GM12878 (cell line): ENCODE data around the gene GNPNAT1. TPM values are rescaled to one million over a fixed set of nuclear protein-coding genes. Genes with fewer than 3 reads are reported as not detected.

Experiments
- polyA plus RNA-seq, 11 experiments: library from polyadenylated mRNA; depleted of rRNA in 4 of 11; unstranded in 6 of 11; stranded (reverse) in 5 of 11; fragments of >200 nt; fragmentation: Nextera tagmentation in 4 of 11; fragmentation: Illumina TruSeq in 1 of 11; extraction: Ambion mirVana in 4 of 11; extraction: Trizol in 1 of 11; gene quantifications; 1 replicate in 1 of 11; 2 replicates in 10 of 11; pipeline versions ENCODE4 v1.2.1 to v1.2.3, GENCODE V29; 2011 to 2016; ENCODE audit warnings: inconsistent platforms in 2 of 11, missing spikeins in 2 of 11, low read depth in 1 of 11
- small RNA-seq: library from RNA; depleted of rRNA; stranded (forward); fragments of <200 nt; gene quantifications from one replicate; pipeline ENCODE3, GENCODE V24; 2014
- total RNA-seq, 4 experiments: library from RNA; depleted of rRNA in 3 of 4; stranded (reverse); fragments of >200 nt in 3 of 4; fragmentation: Illumina TruSeq in 1 of 4; extraction: Trizol in 1 of 4; gene quantifications; 2 replicates each; pipeline versions ENCODE4 v1.2.1 to v1.2.3, GENCODE V29; 2013 to 2021

Gene GNPNAT1
- total and polyA plus RNA-seq, 10 of the 15 experiments (the other 5 are each of a cell fraction or from before 2014, with no cell fraction given), result 18.9 to 52.6 (median 28.2) TPM

Small RNA genes lying within 50 kb of the gene (small RNA-seq; reads per million reads assigned to genes)
- not detected for gene AL139317.2

Other genes starting within 250 kb of the GNPNAT1 start
- gene TXNDC16, start 239.1 kb downstream of the GNPNAT1 start, total RNA-seq (2014; rRNA removed), result 3.9 and 4.4 TPM in 2 replicates
- 6.7 TPM in 2 replicates for gene TXNDC16, start 239.1 kb downstream of the GNPNAT1 start, total RNA-seq (2014; rRNA removed; fragmentation: Illumina TruSeq; extraction: Trizol)
- gene TXNDC16, start 239.1 kb downstream of the GNPNAT1 start, total RNA-seq (2021), result 6.6 and 7.9 TPM in 2 replicates
- gene TXNDC16, start 239.1 kb downstream of the GNPNAT1 start, polyA plus RNA-seq (2011; rRNA removed), result 6.9 and 10.8 TPM in 2 replicates
- 5.5 and 7.9 TPM in 2 replicates for gene TXNDC16, start 239.1 kb downstream of the GNPNAT1 start, polyA plus RNA-seq (2014; fragmentation: Illumina TruSeq; extraction: Trizol)
- gene TXNDC16, start 239.1 kb downstream of the GNPNAT1 start, polyA plus RNA-seq (2014; fragmentation: Nextera tagmentation; extraction: Ambion mirVana), result 1 to 10 TPM; 1.2 to 1.6 TPM
- 3.3 and 3.5 TPM in 2 replicates for gene TXNDC16, start 239.1 kb downstream of the GNPNAT1 start, polyA plus RNA-seq (2014; rRNA removed)
- gene TXNDC16, start 239.1 kb downstream of the GNPNAT1 start, polyA plus RNA-seq (2016; fragmentation: Nextera tagmentation; extraction: Ambion mirVana), result 1 to 10 TPM; 5.5 to 7.1 TPM
- gene GPR137C, start 238.8 kb downstream of the GNPNAT1 start, total RNA-seq (2014; rRNA removed), result 0.11 and 0.33 TPM in 2 replicates
- 0.18 and 0.32 TPM in 2 replicates for gene GPR137C, start 238.8 kb downstream of the GNPNAT1 start, total RNA-seq (2014; rRNA removed; fragmentation: Illumina TruSeq; extraction: Trizol)
- gene GPR137C, start 238.8 kb downstream of the GNPNAT1 start, total RNA-seq (2021), result 0.24 and 0.72 TPM in 2 replicates
- gene GPR137C, start 238.8 kb downstream of the GNPNAT1 start, polyA plus RNA-seq (2011; rRNA removed), result 0.26 and 0.37 TPM in 2 replicates
- 0.28 and 0.84 TPM in 2 replicates for gene GPR137C, start 238.8 kb downstream of the GNPNAT1 start, polyA plus RNA-seq (2014; fragmentation: Illumina TruSeq; extraction: Trizol)
- under 1 TPM; 0.03 to 0.05 TPM for gene GPR137C, start 238.8 kb downstream of the GNPNAT1 start, polyA plus RNA-seq (2014; fragmentation: Nextera tagmentation; extraction: Ambion mirVana)
- gene GPR137C, start 238.8 kb downstream of the GNPNAT1 start, polyA plus RNA-seq (2014; rRNA removed), result 0.16 and 0.29 TPM in 2 replicates
- gene GPR137C, start 238.8 kb downstream of the GNPNAT1 start, polyA plus RNA-seq (2016; fragmentation: Nextera tagmentation; extraction: Ambion mirVana), result under 1 TPM; 0.10 to 0.35 TPM
- gene ERO1A, start 96.0 kb downstream of the GNPNAT1 start, total RNA-seq (2014; rRNA removed), result 52.5 and 60.3 TPM in 2 replicates
- 54.3 and 57.0 TPM in 2 replicates for gene ERO1A, start 96.0 kb downstream of the GNPNAT1 start, total RNA-seq (2014; rRNA removed; fragmentation: Illumina TruSeq; extraction: Trizol)
- 71.3 and 74.3 TPM in 2 replicates for gene ERO1A, start 96.0 kb downstream of the GNPNAT1 start, total RNA-seq (2021)
- 93.1 and 144 TPM in 2 replicates for gene ERO1A, start 96.0 kb downstream of the GNPNAT1 start, polyA plus RNA-seq (2011; rRNA removed)
- 40.0 and 54.2 TPM in 2 replicates for gene ERO1A, start 96.0 kb downstream of the GNPNAT1 start, polyA plus RNA-seq (2014; fragmentation: Illumina TruSeq; extraction: Trizol)
- 10 to 100 TPM; 17.5 to 41.2 TPM for gene ERO1A, start 96.0 kb downstream of the GNPNAT1 start, polyA plus RNA-seq (2014; fragmentation: Nextera tagmentation; extraction: Ambion mirVana)
- 34.8 and 35.6 TPM in 2 replicates for gene ERO1A, start 96.0 kb downstream of the GNPNAT1 start, polyA plus RNA-seq (2014; rRNA removed)
- 10 to 100 TPM; 48.4 to 48.6 TPM for gene ERO1A, start 96.0 kb downstream of the GNPNAT1 start, polyA plus RNA-seq (2016; fragmentation: Nextera tagmentation; extraction: Ambion mirVana)
- gene PSMC6, start 84.4 kb downstream of the GNPNAT1 start, total RNA-seq (2014; rRNA removed), result 85.1 and 113 TPM in 2 replicates
- gene PSMC6, start 84.4 kb downstream of the GNPNAT1 start, total RNA-seq (2014; rRNA removed; fragmentation: Illumina TruSeq; extraction: Trizol), result 163 and 164 TPM in 2 replicates
- 69.3 and 71.4 TPM in 2 replicates for gene PSMC6, start 84.4 kb downstream of the GNPNAT1 start, total RNA-seq (2021)
- gene PSMC6, start 84.4 kb downstream of the GNPNAT1 start, polyA plus RNA-seq (2011; rRNA removed), result 126 and 190 TPM in 2 replicates
- gene PSMC6, start 84.4 kb downstream of the GNPNAT1 start, polyA plus RNA-seq (2014; fragmentation: Illumina TruSeq; extraction: Trizol), result 162 and 244 TPM in 2 replicates
- gene PSMC6, start 84.4 kb downstream of the GNPNAT1 start, polyA plus RNA-seq (2014; fragmentation: Nextera tagmentation; extraction: Ambion mirVana), result 100 to 1,000 TPM; 181 to 192 TPM
- gene PSMC6, start 84.4 kb downstream of the GNPNAT1 start, polyA plus RNA-seq (2014; rRNA removed), result 95.9 and 113 TPM in 2 replicates
- gene PSMC6, start 84.4 kb downstream of the GNPNAT1 start, polyA plus RNA-seq (2016; fragmentation: Nextera tagmentation; extraction: Ambion mirVana), result 100 to 1,000 TPM; 151 to 155 TPM
- 9.4 and 11.0 TPM in 2 replicates for gene STYX, start 61.4 kb downstream of the GNPNAT1 start, total RNA-seq (2014; rRNA removed)
- 13.0 and 13.3 TPM in 2 replicates for gene STYX, start 61.4 kb downstream of the GNPNAT1 start, total RNA-seq (2014; rRNA removed; fragmentation: Illumina TruSeq; extraction: Trizol)
- gene STYX, start 61.4 kb downstream of the GNPNAT1 start, total RNA-seq (2021), result 8.7 and 9.5 TPM in 2 replicates
- 9.0 and 15.3 TPM in 2 replicates for gene STYX, start 61.4 kb downstream of the GNPNAT1 start, polyA plus RNA-seq (2011; rRNA removed)
- gene STYX, start 61.4 kb downstream of the GNPNAT1 start, polyA plus RNA-seq (2014; fragmentation: Illumina TruSeq; extraction: Trizol), result 9.0 and 11.3 TPM in 2 replicates
- 10 to 100 TPM in 1 of 2 experiments, 1 to 10 TPM in 1; 5.0 to 10.1 TPM for gene STYX, start 61.4 kb downstream of the GNPNAT1 start, polyA plus RNA-seq (2014; fragmentation: Nextera tagmentation; extraction: Ambion mirVana)
- gene STYX, start 61.4 kb downstream of the GNPNAT1 start, polyA plus RNA-seq (2014; rRNA removed), result 6.7 and 8.6 TPM in 2 replicates
- gene STYX, start 61.4 kb downstream of the GNPNAT1 start, polyA plus RNA-seq (2016; fragmentation: Nextera tagmentation; extraction: Ambion mirVana), result 10 to 100 TPM; 13.8 to 15.3 TPM
- 20.8 and 25.2 TPM in 2 replicates for gene FERMT2, start 159.4 kb upstream of the GNPNAT1 start, total RNA-seq (2014; rRNA removed)
- 23.7 and 24.6 TPM in 2 replicates for gene FERMT2, start 159.4 kb upstream of the GNPNAT1 start, total RNA-seq (2014; rRNA removed; fragmentation: Illumina TruSeq; extraction: Trizol)
- 22.6 and 26.6 TPM in 2 replicates for gene FERMT2, start 159.4 kb upstream of the GNPNAT1 start, total RNA-seq (2021)
- gene FERMT2, start 159.4 kb upstream of the GNPNAT1 start, polyA plus RNA-seq (2011; rRNA removed), result 6.1 and 8.9 TPM in 2 replicates
- gene FERMT2, start 159.4 kb upstream of the GNPNAT1 start, polyA plus RNA-seq (2014; fragmentation: Illumina TruSeq; extraction: Trizol), result 35.5 and 42.5 TPM in 2 replicates
- 1 to 10 TPM; 4.9 to 8.6 TPM for gene FERMT2, start 159.4 kb upstream of the GNPNAT1 start, polyA plus RNA-seq (2014; fragmentation: Nextera tagmentation; extraction: Ambion mirVana)
- 15.6 and 19.7 TPM in 2 replicates for gene FERMT2, start 159.4 kb upstream of the GNPNAT1 start, polyA plus RNA-seq (2014; rRNA removed)
- gene FERMT2, start 159.4 kb upstream of the GNPNAT1 start, polyA plus RNA-seq (2016; fragmentation: Nextera tagmentation; extraction: Ambion mirVana), result 10 to 100 TPM; 16.9 to 19.3 TPM